ENCODE measurements around the gene SLC15A4. TPM values are rescaled to one million over a fixed set of nuclear protein-coding genes. Genes with fewer than 3 reads are reported as not detected.
A peak's percentile ranks its signal among the peaks of the same experiment; 100 is the strongest.
"Not testable (repeated sequence)": the region's sequence is repeated elsewhere in the genome, so short reads cannot be mapped to it uniquely, and the experiment has no call there.

Gene SLC15A4
- total RNA-seq, 1 donor, result 52.5 TPM

- Histone ChIP-seq H3K36me3 (ENCODE audit: insufficient read depth, low read length) (no peaks in the 10 kb centered on the region), H4K20me1 (ENCODE audit: insufficient read depth, low read length) (no peaks in the 10 kb centered on the region), H3K9me3 (ENCODE audit: low read depth, low read length) (no peaks in the 10 kb centered on the region), H3K4me2 (ENCODE audit: insufficient read depth, low read length) (no peak within 1 kb of the TSS), H3K27ac (ENCODE audit: low read depth, low read length) (no peak within 1 kb of the TSS), H3K27me3 (ENCODE audit: insufficient read depth, low read length) (no peaks in the 10 kb centered on the region), H3K4me3 (ENCODE audit: insufficient read depth, low read length) (no peak within 1 kb of the TSS), H3K79me2 (ENCODE audit: insufficient read depth, low read length) (no peaks in the 10 kb centered on the region), H2AFZ (ENCODE audit: low read length) (no peak within 1 kb of the TSS), H3K4me1 (ENCODE audit: insufficient read depth, low read length) (no peaks in the 10 kb centered on the region)
- TF ChIP-seq CTCF (IDR thresholded peaks at IDR 0.05; ENCODE audit: extremely low read depth, low read depth, low read length), result no peak
- no peak for DNase-seq (ENCODE audit: insufficient read length, low spot score, missing footprints)
These were observed 29.3 kb upstream of the SLC15A4 start, which contains the start of gene GLT1D1 for GRCh38 chr12:128852885-128853599. GLT1D1 (plus strand) TSS chr12:128853478; CDS start chr12:128853582, 104 bp downstream.

GRCh38 chr12:128852026-128852698, 28.4 kb upstream of the SLC15A4 start:
- no peaks in the 10 kb centered on the region for H3K27me3 ChIP-seq (ENCODE audit: insufficient read depth, low read length)
- no peak overlapping the region for H3K27ac ChIP-seq (ENCODE audit: low read depth, low read length)
- H3K4me2 ChIP-seq (ENCODE audit: insufficient read depth, low read length), result no peak overlapping the region
- H3K4me1 ChIP-seq (ENCODE audit: insufficient read depth, low read length), result no peaks in the 10 kb centered on the region
- H3K9me3 ChIP-seq (ENCODE audit: low read depth, low read length), result no peaks in the 10 kb centered on the region
- no peak overlapping the region for H3K4me3 ChIP-seq (ENCODE audit: insufficient read depth, low read length)
- no peaks in the 10 kb centered on the region for H3K79me2 ChIP-seq (ENCODE audit: insufficient read depth, low read length)
- peak; percentile 70 for DNase-seq (ENCODE audit: insufficient read length, low spot score, missing footprints)
- no peak for TF ChIP-seq CTCF (IDR thresholded peaks at IDR 0.05; ENCODE audit: extremely low read depth, low read depth, low read length)
- H2AFZ ChIP-seq (ENCODE audit: low read length), result no peak overlapping the region
- no peaks in the 10 kb centered on the region for H3K36me3 ChIP-seq (ENCODE audit: insufficient read depth, low read length)
- H4K20me1 ChIP-seq (ENCODE audit: insufficient read depth, low read length), result no peaks in the 10 kb centered on the region

- not testable (repeated sequence) for H3K9me3 ChIP-seq (ENCODE audit: low read depth, low read length); H3K4me2 ChIP-seq (ENCODE audit: insufficient read depth, low read length); H2AFZ ChIP-seq (ENCODE audit: low read length); H3K79me2 ChIP-seq (ENCODE audit: insufficient read depth, low read length); H3K4me1 ChIP-seq (ENCODE audit: insufficient read depth, low read length); H3K27me3 ChIP-seq (ENCODE audit: insufficient read depth, low read length); H3K27ac ChIP-seq (ENCODE audit: low read depth, low read length); H4K20me1 ChIP-seq (ENCODE audit: insufficient read depth, low read length); H3K36me3 ChIP-seq (ENCODE audit: insufficient read depth, low read length); H3K4me3 ChIP-seq (ENCODE audit: insufficient read depth, low read length); DNase-seq (ENCODE audit: insufficient read length, low spot score, missing footprints)
These were observed 27.7 kb upstream of the SLC15A4 start for GRCh38 chr12:128851429-128851828.

GRCh38 chr12:128850400-128850799, 26.6 kb upstream of the SLC15A4 start:
- DNase-seq (ENCODE audit: insufficient read length, low spot score, missing footprints), result peak; percentile 55
- no peak overlapping the region for H3K27ac ChIP-seq (ENCODE audit: low read depth, low read length)

GRCh38 chr12:128849806-128850205, 26.0 kb upstream of the SLC15A4 start:
- H2AFZ ChIP-seq (ENCODE audit: low read length); H3K4me1 ChIP-seq (ENCODE audit: insufficient read depth, low read length); H3K4me3 ChIP-seq (ENCODE audit: insufficient read depth, low read length); H3K79me2 ChIP-seq (ENCODE audit: insufficient read depth, low read length); H3K27ac ChIP-seq (ENCODE audit: low read depth, low read length); H4K20me1 ChIP-seq (ENCODE audit: insufficient read depth, low read length); H3K9me3 ChIP-seq (ENCODE audit: low read depth, low read length); DNase-seq (ENCODE audit: insufficient read length, low spot score, missing footprints); H3K4me2 ChIP-seq (ENCODE audit: insufficient read depth, low read length); H3K27me3 ChIP-seq (ENCODE audit: insufficient read depth, low read length); H3K36me3 ChIP-seq (ENCODE audit: insufficient read depth, low read length): not testable (repeated sequence)

More at GRCh38 chr12:128850400-128850799, 26.6 kb upstream of the SLC15A4 start:
- Histone ChIP-seq H3K79me2 (ENCODE audit: insufficient read depth, low read length) (no peaks in the 10 kb centered on the region), H3K27me3 (ENCODE audit: insufficient read depth, low read length) (no peaks in the 10 kb centered on the region), H2AFZ (ENCODE audit: low read length) (no peak overlapping the region), H3K4me1 (ENCODE audit: insufficient read depth, low read length) (no peaks in the 10 kb centered on the region), H3K4me3 (ENCODE audit: insufficient read depth, low read length) (no peak overlapping the region), H3K9me3 (ENCODE audit: low read depth, low read length) (no peaks in the 10 kb centered on the region), H4K20me1 (ENCODE audit: insufficient read depth, low read length) (no peaks in the 10 kb centered on the region), H3K4me2 (ENCODE audit: insufficient read depth, low read length) (no peak overlapping the region), H3K36me3 (ENCODE audit: insufficient read depth, low read length) (no peaks in the 10 kb centered on the region)
- no peak for TF ChIP-seq CTCF (IDR thresholded peaks at IDR 0.05; ENCODE audit: extremely low read depth, low read depth, low read length)

All from osteoblast (primary cell).